HG03571 (cell line): Measurements from ENCODE around the gene PIP5K1B.

Source experiments
- ATAC-seq: cut with Tn5 transposase; IDR thresholded peaks from one replicate; pipeline ENCODE4 v1.9.1; 2021; ENCODE audit not compliant: unreplicated experiment

The PIP5K1B gene

DNA sequence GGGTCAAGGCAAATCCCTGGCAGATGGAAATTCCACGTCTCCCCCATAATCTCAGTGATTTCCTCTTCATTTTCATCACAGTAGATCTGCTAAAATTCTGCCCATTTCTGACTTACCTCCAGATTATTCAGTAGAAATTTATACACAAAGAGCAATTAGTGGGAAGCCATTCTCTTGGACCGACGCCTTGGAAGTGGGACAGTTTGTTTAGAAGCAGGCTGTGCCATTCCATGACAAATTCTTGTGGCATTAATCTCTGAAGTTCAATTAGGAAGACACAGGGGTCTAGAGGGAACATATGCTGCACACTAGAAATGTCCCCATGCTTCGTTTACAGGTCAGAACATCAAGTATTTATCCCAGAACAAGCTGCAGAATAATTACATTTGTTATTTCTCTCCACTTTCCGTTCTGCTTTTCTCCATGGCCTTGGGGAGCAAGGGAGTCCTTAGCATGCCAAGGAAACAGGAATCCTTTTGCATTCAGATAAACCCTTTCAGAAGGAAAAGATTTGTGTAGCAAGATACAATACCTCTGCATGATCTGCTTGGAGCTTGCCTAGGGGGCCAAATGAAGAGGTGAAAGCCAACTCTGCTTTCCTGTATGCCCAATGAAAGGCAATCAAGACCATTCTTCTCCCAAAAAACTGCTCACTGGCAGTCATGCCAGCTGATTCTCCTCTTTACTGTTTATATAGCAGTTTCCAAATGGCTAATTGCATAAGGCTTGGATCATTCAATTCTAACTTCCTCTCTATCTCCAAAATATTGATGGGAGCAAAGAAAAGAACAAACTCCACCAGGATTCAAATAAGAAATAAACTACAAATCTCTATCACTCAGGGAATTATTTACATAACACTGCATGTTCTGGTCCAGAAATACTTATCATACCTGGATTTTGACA, 311.4 kb downstream of the PIP5K1B start:
- no peak for ATAC-seq

DNA sequence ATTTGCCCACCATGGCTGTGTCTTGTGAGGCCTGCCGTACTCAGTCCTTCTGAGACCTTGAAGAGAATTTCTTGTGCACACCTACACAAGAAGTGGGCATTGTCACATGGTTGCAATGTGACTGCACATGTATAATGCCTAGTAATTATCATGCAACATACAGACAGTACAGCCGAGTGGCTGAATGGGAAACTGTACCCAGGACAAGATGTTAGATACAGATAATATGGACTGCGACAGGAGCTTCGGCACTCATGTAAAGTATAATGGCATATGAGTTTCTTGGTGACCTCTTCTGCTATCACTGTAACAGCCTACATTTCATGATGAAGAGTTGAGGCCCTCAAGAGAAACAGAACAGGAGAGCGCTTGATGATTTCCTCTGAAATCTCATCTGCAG, 313.7 kb downstream of the PIP5K1B start:
- ATAC-seq, result no peak

DNA sequence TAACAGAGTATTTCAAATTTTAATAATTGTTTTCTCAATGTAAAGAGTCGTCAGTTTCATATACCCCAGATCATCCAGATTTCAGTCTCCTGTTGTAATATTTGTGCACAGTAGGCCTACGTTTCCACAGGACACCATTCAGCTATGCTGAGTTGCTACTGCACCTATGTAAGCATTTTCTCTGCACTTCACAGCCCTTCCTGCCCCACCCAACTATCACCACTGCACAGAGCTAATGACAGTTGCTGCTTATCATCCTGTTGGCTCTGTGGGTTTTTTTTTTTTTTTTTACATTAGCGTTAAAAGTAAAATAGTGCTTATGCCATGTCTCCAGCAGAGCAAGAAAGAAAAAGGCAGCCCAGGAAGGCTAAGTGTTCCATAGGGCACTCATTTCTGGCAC, 314.8 kb downstream of the PIP5K1B start:
- ATAC-seq, result no peak

DNA sequence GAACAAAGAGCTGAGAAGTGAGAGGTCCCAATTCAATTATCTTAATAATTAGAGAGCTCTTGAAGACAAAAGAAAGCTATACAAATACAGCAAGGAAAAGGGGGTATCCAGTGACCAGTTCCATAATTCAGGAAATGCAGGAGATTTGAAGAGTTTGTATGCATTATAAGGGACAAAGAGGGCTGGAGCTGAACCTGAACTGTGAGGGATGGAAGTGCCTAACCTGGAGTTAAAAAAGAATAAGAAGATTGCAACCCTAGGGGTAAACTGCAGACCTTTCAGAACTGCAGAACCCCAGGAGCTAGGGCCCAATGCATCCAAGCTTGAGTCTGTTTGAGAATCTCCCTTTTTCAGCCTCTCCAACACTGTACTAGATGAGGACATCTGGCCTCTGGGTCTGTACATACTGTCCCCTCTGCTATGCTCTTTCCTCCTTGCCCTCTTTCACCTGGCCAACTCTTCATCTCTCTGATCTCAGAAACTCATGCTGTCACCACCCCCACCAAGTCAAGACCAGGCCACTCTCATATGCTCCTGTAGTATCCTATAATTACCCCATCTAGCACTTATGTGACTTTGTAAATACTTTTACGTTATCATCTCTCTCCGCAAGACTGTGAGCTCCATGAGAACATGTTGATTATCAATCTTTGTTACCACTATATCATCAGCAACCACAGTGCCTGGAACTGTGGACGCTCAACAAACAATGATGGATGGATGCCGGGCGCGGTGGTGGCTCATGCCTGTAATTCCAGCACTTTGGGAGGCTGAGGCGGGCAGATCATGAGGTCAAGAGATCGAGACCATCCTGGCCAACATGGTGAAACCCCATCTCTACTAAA, 315.5 kb downstream of the PIP5K1B start:
- ATAC-seq, result no peak

DNA sequence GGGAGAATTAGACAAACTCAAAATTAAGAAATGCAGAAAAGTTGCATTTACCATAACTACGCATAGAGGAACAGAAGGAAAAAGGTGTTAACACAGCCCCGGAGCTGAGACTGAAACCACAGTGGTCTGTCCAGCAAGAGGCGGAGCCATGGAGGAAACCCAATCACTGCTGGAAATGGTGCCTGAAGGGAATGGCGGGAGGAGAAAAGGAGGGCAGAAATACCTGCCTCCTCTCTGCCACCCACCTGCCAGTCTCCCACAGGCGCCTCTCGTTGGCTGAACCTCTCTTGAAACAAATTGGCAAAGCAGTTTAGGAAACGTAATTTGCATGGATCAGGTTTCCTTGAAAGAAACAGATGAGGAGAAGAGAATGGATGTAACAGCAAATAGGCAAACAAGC, 318.6 kb downstream of the PIP5K1B start:
- ATAC-seq, result no peak

DNA sequence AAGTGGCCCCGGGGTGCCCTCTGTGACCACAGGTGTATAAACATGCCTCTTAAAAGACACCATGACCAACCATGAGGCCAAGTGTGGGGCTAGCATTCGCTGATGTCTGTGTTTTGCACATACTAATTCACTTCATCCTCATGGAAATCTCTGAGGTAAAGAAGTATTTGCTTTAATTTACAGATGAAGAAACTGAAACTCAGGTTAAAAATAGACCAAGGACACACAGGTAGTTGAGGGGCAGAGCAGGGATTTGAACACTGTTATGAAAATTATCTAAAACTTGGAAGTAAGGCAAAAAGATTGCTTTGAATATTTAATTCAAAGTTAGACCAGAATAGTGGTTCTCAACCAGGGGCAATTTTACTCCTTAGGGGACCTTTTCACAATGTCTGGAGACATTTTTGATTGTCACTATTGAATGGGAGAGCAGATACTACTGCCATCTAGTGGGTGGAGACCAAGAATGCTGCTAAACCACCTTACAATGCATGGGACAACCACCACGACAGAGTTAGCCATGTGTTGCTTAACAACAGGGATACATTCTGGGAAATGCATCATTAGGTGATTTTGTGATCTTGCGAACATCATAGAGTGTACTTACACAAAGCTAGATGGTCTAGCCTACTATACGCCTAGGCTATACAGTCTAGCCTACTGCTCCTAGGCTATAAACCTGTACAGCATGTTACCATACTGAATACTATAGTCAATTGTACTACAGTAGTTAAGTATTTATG, 322.5 kb downstream of the PIP5K1B start:
- peak; percentile 81 for ATAC-seq

DNA sequence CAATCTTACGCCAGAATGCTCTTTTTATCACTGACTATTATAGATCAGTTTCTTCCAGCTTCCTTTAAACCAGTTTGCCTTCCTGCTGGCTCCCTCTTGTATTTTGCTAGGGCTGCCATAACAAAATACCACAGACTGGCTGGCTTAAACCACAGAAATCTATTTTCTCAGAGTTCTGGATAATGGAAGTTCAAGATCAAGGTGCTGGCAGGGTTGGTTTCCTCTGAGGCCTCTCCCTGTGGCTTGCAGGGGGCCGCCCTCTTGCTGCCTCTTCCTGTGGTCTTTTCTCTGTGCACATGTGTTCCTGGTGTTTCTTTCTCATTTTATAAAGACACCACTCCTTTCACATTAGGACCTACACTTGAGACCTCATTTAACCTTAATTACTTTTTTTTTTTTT, 323.7 kb downstream of the PIP5K1B start:
- no peak for ATAC-seq

DNA sequence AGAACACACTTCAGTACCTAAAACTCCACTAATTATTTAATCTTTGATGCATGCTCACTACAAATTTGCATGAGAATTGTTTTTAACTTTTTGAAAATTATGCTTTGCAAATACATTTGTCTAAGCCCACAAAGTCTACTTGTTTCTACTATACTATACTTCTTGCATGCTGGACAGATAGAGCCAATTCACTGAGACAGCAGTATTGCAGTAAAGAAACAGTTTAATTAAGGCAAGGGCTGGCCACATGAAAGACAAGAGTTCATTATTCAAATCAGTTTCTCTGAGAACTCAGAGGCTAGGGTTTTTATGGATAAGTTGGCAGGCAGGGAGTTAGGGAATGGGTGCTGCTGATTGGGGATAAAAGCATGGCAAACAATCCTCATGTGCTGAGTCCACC, 324.5 kb downstream of the PIP5K1B start:
- no peak for ATAC-seq

DNA sequence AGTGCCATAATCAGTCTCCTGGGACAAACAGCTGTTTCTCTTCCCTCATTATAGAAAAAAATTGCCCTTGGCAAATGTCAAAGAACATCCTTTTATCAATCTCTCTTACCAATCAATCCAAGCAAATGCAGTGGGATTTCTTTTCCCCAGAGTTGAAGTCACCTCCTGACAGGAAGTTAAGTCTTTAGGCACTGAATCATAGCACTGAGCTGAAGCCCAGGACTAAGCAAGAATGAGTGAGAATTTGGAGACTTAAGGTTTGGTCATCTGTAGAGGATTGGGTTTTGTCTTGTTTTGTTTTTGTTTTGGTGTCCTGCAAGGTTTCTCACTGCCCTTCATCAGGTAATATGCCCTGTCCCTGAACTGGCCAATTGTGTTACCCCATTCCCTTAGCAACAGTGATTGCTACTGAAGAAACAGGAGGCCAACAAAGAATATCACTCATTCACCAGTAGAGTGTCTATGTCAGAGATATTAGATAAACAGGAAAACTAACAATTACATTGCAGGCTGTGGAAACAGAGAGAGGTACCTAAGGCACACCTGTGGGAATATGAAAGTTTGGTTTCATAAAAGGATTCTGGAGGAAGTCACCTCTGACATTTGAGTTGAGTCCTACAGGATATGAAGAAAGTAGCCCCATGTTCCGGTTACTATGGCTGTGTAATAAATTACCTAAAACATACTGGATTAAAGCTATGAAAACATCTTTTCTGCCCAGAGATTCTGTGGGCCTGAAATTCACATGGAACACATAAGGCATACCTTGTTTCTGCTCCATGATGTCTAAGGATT, 326.0 kb downstream of the PIP5K1B start:
- ATAC-seq, result no peak

DNA sequence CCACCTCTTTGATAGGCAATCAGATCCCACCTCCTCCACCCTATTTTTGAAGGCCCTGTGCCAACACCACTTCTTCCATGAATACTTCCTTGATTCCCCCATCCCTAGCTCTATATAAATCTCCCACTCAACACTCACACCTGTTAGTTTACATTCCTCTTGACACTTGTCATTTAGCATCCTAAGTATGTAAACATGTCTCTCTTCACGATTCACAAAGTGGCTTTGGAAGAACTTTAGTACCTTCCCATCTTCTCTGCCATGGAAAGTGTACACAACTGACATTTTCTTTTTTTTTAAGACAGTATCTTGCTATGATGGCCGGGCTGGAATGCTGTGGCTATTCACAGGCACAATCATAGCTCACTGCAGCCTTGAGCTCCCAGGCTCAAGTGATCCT, 329.0 kb downstream of the PIP5K1B start:
- ATAC-seq, result no peak

DNA sequence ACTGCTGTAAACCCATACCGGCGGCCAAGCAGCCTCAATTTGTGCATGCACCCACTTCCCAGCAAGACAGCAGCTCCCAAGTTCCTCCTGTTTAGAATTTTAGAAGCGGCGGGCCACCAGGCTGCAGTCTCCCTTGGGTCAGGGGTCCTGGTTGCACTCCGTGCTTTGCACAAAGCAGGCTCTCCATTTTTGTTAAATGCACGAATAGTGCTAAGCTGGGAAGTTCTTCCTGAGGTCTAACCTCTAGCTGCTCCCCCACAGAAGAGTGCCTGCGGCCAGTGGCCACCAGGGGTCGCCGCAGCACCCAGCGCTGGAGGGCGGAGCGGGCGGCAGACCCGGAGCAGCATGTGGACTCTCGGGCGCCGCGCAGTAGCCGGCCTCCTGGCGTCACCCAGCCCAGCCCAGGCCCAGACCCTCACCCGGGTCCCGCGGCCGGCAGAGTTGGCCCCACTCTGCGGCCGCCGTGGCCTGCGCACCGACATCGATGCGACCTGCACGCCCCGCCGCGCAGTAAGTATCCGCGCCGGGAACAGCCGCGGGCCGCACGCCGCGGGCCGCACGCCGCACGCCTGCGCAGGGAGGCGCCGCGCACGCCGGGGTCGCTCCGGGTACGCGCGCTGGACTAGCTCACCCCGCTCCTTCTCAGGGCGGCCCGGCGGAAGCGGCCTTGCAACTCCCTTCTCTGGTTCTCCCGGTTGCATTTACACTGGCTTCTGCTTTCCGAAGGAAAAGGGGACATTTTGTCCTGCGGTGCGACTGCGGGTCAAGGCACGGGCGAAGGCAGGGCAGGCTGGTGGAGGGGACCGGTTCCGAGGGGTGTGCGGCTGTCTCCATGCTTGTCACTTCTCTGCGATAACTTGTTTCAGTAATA, 330.6 kb downstream of the PIP5K1B start, which contains the start of gene FXN:
FXN (plus strand) TSS at position 315 of the 871 bp plus-strand sequence; CDS start at position 346, 31 bp downstream.
- peak; percentile 95 for ATAC-seq

DNA sequence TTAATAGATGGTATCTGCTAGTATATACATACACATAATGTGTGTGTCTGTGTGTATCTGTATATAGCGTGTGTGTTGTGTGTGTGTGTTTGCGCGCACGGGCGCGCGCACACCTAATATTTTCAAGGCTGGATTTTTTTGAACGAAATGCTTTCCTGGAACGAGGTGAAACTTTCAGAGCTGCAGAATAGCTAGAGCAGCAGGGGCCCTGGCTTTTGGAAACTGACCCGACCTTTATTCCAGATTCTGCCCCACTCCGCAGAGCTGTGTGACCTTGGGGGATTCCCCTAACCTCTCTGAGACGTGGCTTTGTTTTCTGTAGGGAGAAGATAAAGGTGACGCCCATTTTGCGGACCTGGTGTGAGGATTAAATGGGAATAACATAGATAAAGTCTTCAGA, 331.3 kb downstream of the PIP5K1B start:
- peak; percentile 7 for ATAC-seq

DNA sequence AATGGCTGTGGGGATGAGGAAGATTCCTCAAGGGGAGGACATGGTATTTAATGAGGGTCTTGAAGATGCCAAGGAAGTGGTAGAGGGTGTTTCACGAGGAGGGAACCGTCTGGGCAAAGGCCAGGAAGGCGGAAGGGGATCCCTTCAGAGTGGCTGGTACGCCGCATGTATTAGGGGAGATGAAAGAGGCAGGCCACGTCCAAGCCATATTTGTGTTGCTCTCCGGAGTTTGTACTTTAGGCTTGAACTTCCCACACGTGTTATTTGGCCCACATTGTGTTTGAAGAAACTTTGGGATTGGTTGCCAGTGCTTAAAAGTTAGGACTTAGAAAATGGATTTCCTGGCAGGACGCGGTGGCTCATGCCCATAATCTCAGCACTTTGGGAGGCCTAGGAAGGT, 331.8 kb downstream of the PIP5K1B start:
- no peak for ATAC-seq

DNA sequence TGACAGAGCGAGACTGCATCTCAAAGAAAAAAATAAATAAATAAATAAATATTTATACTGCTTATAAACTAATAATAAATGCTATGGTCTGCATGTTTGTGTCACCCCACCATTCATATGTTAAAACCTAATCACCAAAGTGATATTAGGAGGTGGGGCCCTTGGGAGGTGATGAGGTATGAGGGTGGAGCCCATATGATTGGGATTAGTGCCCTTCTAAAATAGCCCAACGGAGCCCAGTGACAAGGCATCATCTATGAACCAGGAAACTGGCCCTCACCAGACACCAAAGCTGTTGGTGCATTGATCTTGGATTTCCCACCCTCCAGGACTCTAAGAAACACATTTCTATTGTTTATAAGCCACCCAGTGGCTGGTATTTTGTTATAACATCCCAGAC, 335.6 kb downstream of the PIP5K1B start:
- ATAC-seq, result no peak

DNA sequence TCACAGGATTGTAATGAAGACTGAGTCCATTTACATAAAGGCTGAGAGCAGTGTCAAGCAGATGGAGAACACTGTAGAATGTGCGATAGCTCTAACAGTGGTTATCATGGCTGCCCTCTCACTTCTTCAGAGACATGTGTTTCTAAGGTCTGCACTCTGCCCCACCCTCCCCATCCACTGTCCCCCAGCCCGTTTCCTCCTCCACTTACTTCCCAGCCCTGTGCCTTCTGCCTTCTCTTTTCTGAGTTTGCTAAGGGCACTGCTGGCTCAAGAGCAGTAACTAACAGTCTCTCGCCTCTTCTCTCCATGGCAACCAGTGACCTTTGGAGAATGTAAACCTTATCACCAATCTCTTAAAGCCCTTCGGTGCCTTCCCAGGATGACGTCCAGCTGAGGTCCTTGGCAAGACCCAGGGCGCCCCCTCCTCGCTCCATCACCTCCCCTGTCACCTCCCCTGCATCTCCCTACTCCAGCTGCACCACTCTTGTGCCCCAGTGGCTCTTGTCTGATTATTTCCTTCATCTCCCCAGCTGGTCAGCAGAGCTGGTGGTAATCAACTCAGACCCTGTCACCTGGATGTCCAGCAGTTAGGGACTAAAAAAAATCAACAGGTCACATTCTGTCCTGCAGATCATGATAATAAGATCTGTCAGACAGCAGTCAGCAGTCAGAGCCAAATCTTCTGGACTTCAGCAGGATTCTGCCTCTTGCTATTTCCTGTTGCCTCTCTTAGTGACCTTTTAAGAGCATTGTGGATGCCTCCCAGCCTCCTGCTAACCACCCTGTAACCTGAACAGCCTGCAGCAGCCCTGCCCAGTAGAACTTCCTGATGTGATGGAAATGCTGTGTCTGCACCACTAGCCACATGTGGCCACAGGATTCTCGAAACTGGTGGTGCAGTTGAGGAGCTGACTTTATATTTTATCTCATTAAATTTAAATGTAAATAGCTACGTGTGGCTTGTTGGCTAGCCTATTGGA, 339.5 kb downstream of the PIP5K1B start:
- no peak for ATAC-seq

DNA sequence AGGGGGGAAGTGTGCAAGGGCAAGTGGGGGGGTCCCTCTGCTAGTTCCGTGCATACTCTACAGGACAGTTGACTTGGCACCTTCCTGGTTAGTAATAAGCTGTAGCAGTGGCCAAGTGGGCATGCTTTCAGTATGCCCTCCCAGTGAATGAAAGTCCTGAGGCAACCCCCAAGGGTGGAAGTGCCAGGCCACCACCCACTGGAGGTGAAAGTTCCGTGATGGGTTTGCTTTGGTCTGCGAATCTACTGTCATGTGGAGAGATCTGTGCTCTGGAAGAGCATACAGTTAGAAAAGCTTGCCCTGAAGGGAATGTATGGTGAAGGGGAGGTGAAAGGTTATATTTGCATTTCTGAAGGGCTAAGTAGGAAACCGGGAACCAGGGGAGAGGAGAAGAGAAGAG, 340.8 kb downstream of the PIP5K1B start:
- ATAC-seq, result no peak

DNA sequence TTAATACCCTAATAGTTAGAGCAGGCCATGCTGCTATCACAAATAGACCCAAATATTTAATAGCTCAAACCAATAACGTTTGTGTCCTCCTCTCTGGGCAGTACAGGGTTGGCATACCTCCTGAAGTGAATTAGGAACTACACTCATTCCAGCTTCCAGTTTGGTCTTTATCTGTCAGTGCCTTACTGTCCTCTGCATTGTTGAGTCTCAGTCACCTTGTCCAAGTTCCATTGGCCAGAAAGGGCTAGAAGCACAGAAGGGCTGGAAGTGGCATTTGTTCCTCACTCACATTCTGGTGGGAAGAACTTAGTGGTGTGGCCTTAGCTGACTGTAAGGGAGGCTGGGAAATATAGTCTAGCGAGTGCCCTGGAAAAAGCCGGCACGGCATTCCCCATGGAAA, 341.7 kb downstream of the PIP5K1B start:
- ATAC-seq, result no peak

DNA sequence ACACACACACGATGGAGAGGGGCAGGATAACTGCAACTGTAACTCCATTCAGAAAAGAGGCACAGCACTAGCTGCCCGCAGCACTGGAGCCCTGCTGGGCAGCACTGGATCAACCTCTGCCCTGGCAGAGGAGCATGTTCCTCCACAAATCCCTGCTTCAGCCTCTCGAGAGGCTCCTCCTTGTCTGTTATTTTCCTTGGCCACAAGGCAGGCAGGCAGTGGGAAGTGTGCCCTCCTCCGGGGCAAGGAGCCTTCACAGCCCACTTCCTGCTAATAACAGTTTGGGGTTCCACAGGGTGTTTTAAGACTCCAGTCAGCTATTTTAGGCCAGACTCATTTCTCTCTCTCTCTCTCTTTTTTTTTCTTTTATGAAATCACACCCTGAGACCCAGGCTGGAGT, 342.3 kb downstream of the PIP5K1B start:
- no peak for ATAC-seq
